Endothelial cell of umbilical vein (primary cell): Measurements from ENCODE around the gene CYFIP1. TPM values are rescaled to one million over a fixed set of nuclear protein-coding genes. Genes with fewer than 3 reads are reported as not detected.

ENCODE experiments used
- BruUV-seq: library from RNA; stranded (reverse); fragments of 400-500 nt; replicated peaks from 2 replicates; lab custom pipeline; 2021; lab: Mats Ljungman, UMichigan
- CTCF ChIA-PET: fragments of 300-600, 350-600 bp; sonication (Branson Sonifier 250); formaldehyde crosslinking; loops from one replicate; lab custom pipeline; 2021; ENCODE audit warnings: antibody characterized with exemption, inconsistent platforms; lab: Charles Lee
- POLR2A ChIA-PET: fragments of 300-600, 350-600 bp; sonication (Branson Sonifier 250); formaldehyde crosslinking; loops from one replicate; lab custom pipeline; 2021; ENCODE audit warnings: antibody characterized with exemption, inconsistent platforms; lab: Charles Lee
- DNase-seq: peaks from one replicate; pipeline ENCODE4 v3.0.0-alpha.2; 2011; ENCODE audit warnings: low read depth, low spot score
- FAIRE-seq: peaks from 2 replicates; lab custom pipeline; 2011; peaks lifted over from hg19 to GRCh38; lab: Jason Lieb, UNC
- H2AFZ ChIP-seq: 2 replicates; pipeline ENCODE4 v1.6.0; 2012; ENCODE audit warnings: low read depth, low read length, control low read depth, inconsistent platforms
- H3K27ac ChIP-seq: 2 replicates; pipeline ENCODE4 v1.5.1; 2011; ENCODE audit warnings: low read depth, mild to moderate bottlenecking, control low read depth, low read length, moderate library complexity; ENCODE audit not compliant: insufficient read depth
- H3K27me3 ChIP-seq, 2 experiments: 2 replicates each; pipeline versions ENCODE4 v1.6.0 to v1.6.1; 2011; ENCODE audit warnings: low read length in 2 of 2, mixed read lengths in 1 of 2; ENCODE audit not compliant: control insufficient read depth in 2 of 2, insufficient read depth in 2 of 2
- H3K36me3 ChIP-seq, 2 experiments: 2 replicates in 1 of 2; 3 replicates in 1 of 2; pipeline ENCODE4 v1.5.1; 2011; ENCODE audit warnings: low read length in 2 of 2, mild to moderate bottlenecking in 1 of 2, moderate library complexity in 1 of 2; ENCODE audit not compliant: control insufficient read depth in 2 of 2, insufficient read depth in 2 of 2; ENCODE audit errors: extremely low read depth in 1 of 2
- H3K4me1 ChIP-seq: 3 replicates; pipeline ENCODE4 v1.5.1; 2011; ENCODE audit warnings: mild to moderate bottlenecking, low read length; ENCODE audit not compliant: control insufficient read depth, insufficient read depth; ENCODE audit errors: extremely low read depth
- H3K4me2 ChIP-seq: 2 replicates; pipeline ENCODE4 v1.6.1; 2011; ENCODE audit warnings: low read length, control low read depth, mixed read lengths; ENCODE audit not compliant: insufficient read depth
- H3K4me3 ChIP-seq, 3 experiments: fragments of 200-600 bp in 1 of 3; sonication (generic), shearing (Covaris generic) in 1 of 3; replicated peaks in 1 of 3; 2 replicates each; pipeline ENCODE4 v1.5.1; 2011 to 2016; ENCODE audit warnings: control low read depth in 3 of 3, low read length in 3 of 3, mild to moderate bottlenecking in 2 of 3, inconsistent platforms in 1 of 3, low read depth in 1 of 3, moderate library complexity in 1 of 3; ENCODE audit not compliant: insufficient read depth in 1 of 3
- H3K79me2 ChIP-seq: 2 replicates; pipeline ENCODE4 v1.6.0; 2012; ENCODE audit warnings: low read length, inconsistent platforms; ENCODE audit not compliant: control insufficient read depth, insufficient read depth
- H3K9ac ChIP-seq: replicated peaks from 2 replicates; pipeline ENCODE3; 2011; ENCODE audit warnings: low read length, control low read depth; ENCODE audit not compliant: insufficient read depth; ENCODE audit errors: extremely low read depth
- H3K9me1 ChIP-seq: replicated peaks from 3 replicates; pipeline ENCODE4 v1.6.0; 2011; ENCODE audit warnings: mild to moderate bottlenecking, low read length; ENCODE audit not compliant: control insufficient read depth, insufficient read depth; ENCODE audit errors: extremely low read depth
- H3K9me3 ChIP-seq: replicated peaks from 2 replicates; pipeline ENCODE4 v1.5.1; 2012; ENCODE audit warnings: low read length, inconsistent platforms; ENCODE audit not compliant: control insufficient read depth, insufficient read depth
- H4K20me1 ChIP-seq: replicated peaks from 2 replicates; pipeline ENCODE3; 2011; ENCODE audit warnings: mild to moderate bottlenecking, low read length; ENCODE audit not compliant: control insufficient read depth, insufficient read depth; ENCODE audit errors: extremely low read depth
- EZH2 ChIP-seq: IDR thresholded peaks from 2 replicates; pipeline ENCODE4 v1.6.1; 2012; ENCODE audit warnings: borderline replicate concordance, low read depth, mild to moderate bottlenecking, moderate library complexity, low read length, inconsistent platforms; ENCODE audit not compliant: severe bottlenecking
- FOS ChIP-seq: IDR thresholded peaks from 2 replicates; pipeline ENCODE4 v1.6.1; 2011; ENCODE audit warnings: mild to moderate bottlenecking, low read length, moderate library complexity, borderline replicate concordance; ENCODE audit not compliant: insufficient read depth
- GATA2 ChIP-seq: IDR thresholded peaks from 2 replicates; pipeline ENCODE4 v1.7.0; 2011; ENCODE audit warnings: low read depth, mild to moderate bottlenecking, moderate library complexity, mixed read lengths, low read length; ENCODE audit not compliant: insufficient read length, insufficient read depth
- JUN ChIP-seq: IDR thresholded peaks from 2 replicates; pipeline ENCODE4 v1.6.1; 2011; ENCODE audit warnings: borderline replicate concordance, low read depth; ENCODE audit not compliant: insufficient read length, insufficient read depth
- POLR2A ChIP-seq: IDR thresholded peaks from 2 replicates; pipeline ENCODE4 v1.6.1; 2012; ENCODE audit warnings: low read depth, mild to moderate bottlenecking, control low read depth, low read length
- POLR2AphosphoS5 ChIP-seq: IDR thresholded peaks from 2 replicates; pipeline ENCODE4 v1.6.1; 2012; ENCODE audit warnings: low read depth, mild to moderate bottlenecking, control low read depth, low read length, moderate library complexity; ENCODE audit not compliant: insufficient read depth
- dilution Hi-C: fragments of 300-500 bp; cut with MboI; formaldehyde crosslinking; loops from one replicate; pipeline ENCODE4 v1.15.0; 2019; ENCODE audit warnings: low sequenced_read_pairs; ENCODE audit not compliant: extremely low pct_ligation_motif_present
- intact Hi-C: fragments of 100-400 bp; cut with micrococcal nuclease; formaldehyde crosslinking; loops from one replicate; pipeline ENCODE4 v1.10.0; 2022
- polyA plus RNA-seq, 4 experiments: library from polyadenylated mRNA; depleted of rRNA in 3 of 4; stranded (reverse) in 3 of 4; unstranded in 1 of 4; fragments of >200 nt; gene quantifications; 2 replicates each; pipeline versions ENCODE4 v1.2.1 to v1.2.3, GENCODE V29; 2011 to 2012; ENCODE audit warnings: missing spikeins in 1 of 4
- total RNA-seq: library from RNA; stranded (reverse); gene quantifications from 2 replicates; pipeline ENCODE4 v1.2.3, GENCODE V29; 2021

CYFIP1 gene
- total and polyA plus RNA-seq, 2 donors (not counting 3 experiments of a cell fraction or from before 2014, with no cell fraction given), result 81.4 to 158 TPM

DNA sequence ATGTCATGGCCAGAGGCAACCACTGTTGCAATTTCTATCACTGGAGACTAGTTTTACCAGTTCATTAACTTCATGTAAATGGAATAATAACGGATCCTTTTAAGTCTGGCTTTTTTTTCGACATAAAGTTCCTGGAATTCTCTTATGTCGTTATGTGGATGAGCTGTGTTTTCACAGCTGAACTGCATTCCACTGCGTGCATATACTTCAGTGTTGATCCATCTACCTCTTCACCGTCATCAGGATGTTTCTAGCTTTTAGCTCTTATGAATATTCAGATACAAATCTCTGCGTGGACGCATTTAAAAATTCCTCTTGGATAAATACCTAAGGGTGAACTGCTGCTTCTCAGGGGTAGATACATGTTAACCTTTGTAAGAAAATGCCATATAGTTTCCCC, 15.6 kb upstream of the CYFIP1 start:
- Histone ChIP-seq H3K4me2 (no peak overlapping the region), H3K4me1 (no peaks in the 10 kb centered on the region), H3K27ac (no peak overlapping the region), H3K79me2 (no peaks in the 10 kb centered on the region), H3K36me3 (no peaks in the 10 kb centered on the region), H2AFZ (no peak overlapping the region), H3K9ac (no peak overlapping the region), H4K20me1 (no peaks in the 10 kb centered on the region), H3K9me1 (no peaks in the 10 kb centered on the region), H3K9me3 (no peaks in the 10 kb centered on the region), H3K27me3 (no peaks in the 10 kb centered on the region), H3K4me3 (no peak overlapping the region)
- no peak for DNase-seq
- CTCF ChIA-PET, result no interaction called here
- FAIRE-seq, result no peak
- dilution Hi-C loops (no loop called here), intact Hi-C loops (no loop called here)
- TF ChIP-seq FOS (no peak), POLR2A (no peak), POLR2AphosphoS5 (no peak), EZH2 (no peak), JUN (no peak), GATA2 (no peak)
- BruUV-seq, result no TSS peak
- POLR2A ChIA-PET, result no interaction called here

GRCh38 chr15:22992024-22992326, 11.8 kb upstream of the CYFIP1 start:
- H3K9ac ChIP-seq, result no peak overlapping the region
- H4K20me1 ChIP-seq, result no peaks in the 10 kb centered on the region
- no peak overlapping the region for H3K4me3 ChIP-seq
- no peaks in the 10 kb centered on the region for H3K4me1 ChIP-seq
- no peak overlapping the region for H3K27ac ChIP-seq
- intact Hi-C loops (no loop called here), dilution Hi-C loops (no loop called here)
- H3K9me3 ChIP-seq, result no peaks in the 10 kb centered on the region
- POLR2A ChIA-PET, result no interaction called here
- H3K36me3 ChIP-seq, result no peaks in the 10 kb centered on the region
- no peaks in the 10 kb centered on the region for H3K27me3 ChIP-seq
- no peak overlapping the region for H3K4me2 ChIP-seq
- CTCF ChIA-PET, result no interaction called here
- H3K79me2 ChIP-seq, result no peaks in the 10 kb centered on the region
- DNase-seq (no peak), FAIRE-seq (no peak)
- no peak overlapping the region for H2AFZ ChIP-seq
- no peak for TF ChIP-seq POLR2AphosphoS5
- TF ChIP-seq FOS, result no peak
- H3K9me1 ChIP-seq, result no peaks in the 10 kb centered on the region
- no TSS peak for BruUV-seq
